Measurements from ENCODE around the gene AMFR. TPM values are rescaled to one million over a fixed set of nuclear protein-coding genes. Genes with fewer than 3 reads are reported as not detected.

AMFR gene
- total RNA-seq, 1 experiment from 2014 or later, result 31.7 TPM

DNA sequence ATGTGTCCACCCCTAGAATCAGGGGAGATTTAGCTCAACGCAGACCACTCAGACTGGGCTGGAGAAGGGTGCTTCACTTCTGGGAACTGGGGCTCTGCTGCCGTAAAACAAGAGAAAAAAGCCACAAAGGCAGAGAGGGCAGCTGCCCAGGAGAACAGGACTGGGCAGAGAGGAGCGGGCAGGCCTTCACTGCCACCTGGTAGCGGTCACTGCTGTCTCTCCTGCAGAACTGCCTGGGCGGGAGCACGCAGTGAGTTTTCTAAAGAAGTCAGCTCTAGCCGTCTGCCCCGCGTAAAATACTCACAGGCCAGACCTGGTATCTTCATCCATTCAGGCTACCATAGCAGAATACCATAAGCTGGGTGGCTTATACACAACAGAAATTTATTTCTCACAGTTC lies 103.8 kb downstream of the AMFR start:
- Mint-ChIP-seq H3K4me1 (peaks cover 5% of the 10 kb centered on the region), H3K9me3 (no peaks in the 10 kb centered on the region), H3K36me3 (no peaks in the 10 kb centered on the region), H3K4me3 (no peak overlapping the region), H3K27ac (no peak overlapping the region), H3K27me3 (ENCODE audit: low read depth) (peaks cover 9% of the 10 kb centered on the region)
- ATAC-seq (no peak), DNase-seq (ENCODE audit: low spot score) (no peak)
- no peak for TF ChIP-seq ZNF121 (CRISPR knock-in tag; IDR thresholded peaks at IDR 0.05)
- TF ChIP-seq ZNF396 (CRISPR knock-in tag; IDR thresholded peaks at IDR 0.05; ENCODE audit: borderline replicate concordance), result no peak
- TF ChIP-seq, protein P1, sequence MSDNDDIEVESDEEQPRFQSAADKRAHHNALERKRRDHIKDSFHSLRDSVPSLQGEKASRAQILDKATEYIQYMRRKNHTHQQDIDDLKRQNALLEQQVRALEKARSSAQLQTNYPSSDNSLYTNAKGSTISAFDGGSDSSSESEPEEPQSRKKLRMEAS (CRISPR knock-in tag; IDR thresholded peaks at IDR 0.05), result no peak
- POLR2A ChIA-PET, result no interaction called here
- CTCF ChIA-PET, result interaction anchor here (3.5 kb wide), 1 partner anchor 11 kb away, joined by 8 read pairs; no protein-coding TSS in a partner anchor

DNA sequence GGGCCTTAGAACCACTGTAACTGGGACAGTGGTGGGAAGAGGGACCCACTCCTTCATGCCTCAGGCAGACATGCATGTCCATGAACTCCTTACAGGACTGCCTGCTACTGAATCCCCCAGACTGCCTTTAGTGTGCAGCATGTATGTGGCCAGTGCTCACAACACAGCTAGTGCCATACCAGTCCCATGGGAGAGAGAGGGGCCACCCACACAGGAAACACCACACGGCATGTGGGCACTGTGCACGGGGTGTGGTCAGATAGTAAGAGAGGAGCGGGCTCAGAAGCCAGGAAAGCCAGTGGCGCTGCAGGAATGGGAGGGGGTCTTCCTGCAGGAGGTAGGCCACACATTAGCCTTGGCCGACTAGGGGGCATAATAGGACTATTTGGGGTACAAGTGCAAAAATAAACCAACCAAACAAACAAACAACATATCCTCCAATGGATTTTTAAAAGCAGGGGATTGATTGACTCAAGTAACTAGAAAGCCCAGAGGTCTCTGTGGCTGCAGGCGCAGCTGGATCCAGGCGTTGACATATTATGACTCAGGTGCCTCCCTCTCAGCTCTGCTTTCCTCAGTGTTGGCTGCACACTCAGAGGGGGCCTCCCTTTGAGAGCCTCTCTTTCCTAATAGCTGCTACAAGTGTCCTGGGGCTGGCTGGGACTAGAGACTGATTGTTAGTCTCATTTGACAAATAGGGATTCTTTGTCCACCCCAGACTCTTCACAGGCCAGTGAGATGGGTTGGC lies 104.4 kb downstream of the AMFR start:
- Mint-ChIP-seq H3K4me1 (peaks cover 5% of the 10 kb centered on the region), H3K27ac (no peak overlapping the region; the same call in 1 of the 2 replicates)
- TF ChIP-seq JAZF1 (CRISPR knock-in tag; IDR thresholded peaks at IDR 0.05) (no peak), IRF2 (CRISPR knock-in tag; IDR thresholded peaks at IDR 0.05; ENCODE audit: borderline replicate concordance, low read depth) (no peak), ZNF138 (CRISPR knock-in tag; conservative IDR thresholded peaks at IDR 0.05) (no peak), ZNF263 (CRISPR knock-in tag; IDR thresholded peaks at IDR 0.05; ENCODE audit: low read depth) (no peak)
- TF ChIP-seq, protein P2, sequence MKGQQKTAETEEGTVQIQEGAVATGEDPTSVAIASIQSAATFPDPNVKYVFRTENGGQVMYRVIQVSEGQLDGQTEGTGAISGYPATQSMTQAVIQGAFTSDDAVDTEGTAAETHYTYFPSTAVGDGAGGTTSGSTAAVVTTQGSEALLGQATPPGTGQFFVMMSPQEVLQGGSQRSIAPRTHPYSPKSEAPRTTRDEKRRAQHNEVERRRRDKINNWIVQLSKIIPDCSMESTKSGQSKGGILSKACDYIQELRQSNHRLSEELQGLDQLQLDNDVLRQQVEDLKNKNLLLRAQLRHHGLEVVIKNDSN (CRISPR knock-in tag; IDR thresholded peaks at IDR 0.05), result no peak
- TF ChIP-seq, protein P3, sequence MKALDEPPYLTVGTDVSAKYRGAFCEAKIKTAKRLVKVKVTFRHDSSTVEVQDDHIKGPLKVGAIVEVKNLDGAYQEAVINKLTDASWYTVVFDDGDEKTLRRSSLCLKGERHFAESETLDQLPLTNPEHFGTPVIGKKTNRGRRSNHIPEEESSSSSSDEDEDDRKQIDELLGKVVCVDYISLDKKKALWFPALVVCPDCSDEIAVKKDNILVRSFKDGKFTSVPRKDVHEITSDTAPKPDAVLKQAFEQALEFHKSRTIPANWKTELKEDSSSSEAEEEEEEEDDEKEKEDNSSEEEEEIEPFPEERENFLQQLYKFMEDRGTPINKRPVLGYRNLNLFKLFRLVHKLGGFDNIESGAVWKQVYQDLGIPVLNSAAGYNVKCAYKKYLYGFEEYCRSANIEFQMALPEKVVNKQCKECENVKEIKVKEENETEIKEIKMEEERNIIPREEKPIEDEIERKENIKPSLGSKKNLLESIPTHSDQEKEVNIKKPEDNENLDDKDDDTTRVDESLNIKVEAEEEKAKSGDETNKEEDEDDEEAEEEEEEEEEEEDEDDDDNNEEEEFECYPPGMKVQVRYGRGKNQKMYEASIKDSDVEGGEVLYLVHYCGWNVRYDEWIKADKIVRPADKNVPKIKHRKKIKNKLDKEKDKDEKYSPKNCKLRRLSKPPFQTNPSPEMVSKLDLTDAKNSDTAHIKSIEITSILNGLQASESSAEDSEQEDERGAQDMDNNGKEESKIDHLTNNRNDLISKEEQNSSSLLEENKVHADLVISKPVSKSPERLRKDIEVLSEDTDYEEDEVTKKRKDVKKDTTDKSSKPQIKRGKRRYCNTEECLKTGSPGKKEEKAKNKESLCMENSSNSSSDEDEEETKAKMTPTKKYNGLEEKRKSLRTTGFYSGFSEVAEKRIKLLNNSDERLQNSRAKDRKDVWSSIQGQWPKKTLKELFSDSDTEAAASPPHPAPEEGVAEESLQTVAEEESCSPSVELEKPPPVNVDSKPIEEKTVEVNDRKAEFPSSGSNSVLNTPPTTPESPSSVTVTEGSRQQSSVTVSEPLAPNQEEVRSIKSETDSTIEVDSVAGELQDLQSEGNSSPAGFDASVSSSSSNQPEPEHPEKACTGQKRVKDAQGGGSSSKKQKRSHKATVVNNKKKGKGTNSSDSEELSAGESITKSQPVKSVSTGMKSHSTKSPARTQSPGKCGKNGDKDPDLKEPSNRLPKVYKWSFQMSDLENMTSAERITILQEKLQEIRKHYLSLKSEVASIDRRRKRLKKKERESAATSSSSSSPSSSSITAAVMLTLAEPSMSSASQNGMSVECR (CRISPR knock-in tag; IDR thresholded peaks at IDR 0.05; ENCODE audit: borderline replicate concordance), result no peak
- TF ChIP-seq, protein P4, sequence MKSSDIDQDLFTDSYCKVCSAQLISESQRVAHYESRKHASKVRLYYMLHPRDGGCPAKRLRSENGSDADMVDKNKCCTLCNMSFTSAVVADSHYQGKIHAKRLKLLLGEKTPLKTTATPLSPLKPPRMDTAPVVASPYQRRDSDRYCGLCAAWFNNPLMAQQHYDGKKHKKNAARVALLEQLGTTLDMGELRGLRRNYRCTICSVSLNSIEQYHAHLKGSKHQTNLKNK (CRISPR knock-in tag; IDR thresholded peaks at IDR 0.05), result no peak

DNA sequence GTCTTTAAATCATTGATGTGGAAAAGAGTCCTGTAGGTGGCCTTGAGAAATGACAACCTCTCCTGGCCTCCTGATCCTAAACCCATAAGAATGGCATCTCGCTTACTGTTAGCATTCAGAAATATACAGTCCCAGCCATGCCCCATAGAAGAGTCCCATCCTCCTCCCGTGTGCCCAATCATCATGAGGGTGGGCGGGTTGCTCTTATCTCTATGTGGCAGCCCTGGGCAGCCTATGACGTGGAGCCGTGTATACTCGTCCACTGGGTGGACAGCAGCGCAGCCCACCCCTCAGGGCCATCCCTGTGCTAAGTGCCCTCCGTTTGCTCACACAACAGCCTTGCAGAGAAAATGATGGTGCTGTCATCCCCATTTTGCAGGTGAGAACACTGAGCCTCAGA lies 105.3 kb downstream of the AMFR start:
- Mint-ChIP-seq H3K27ac (no peak overlapping the region), H3K4me1 (peaks cover 5% of the 10 kb centered on the region), H3K9me3 (no peaks in the 10 kb centered on the region), H3K36me3 (no peaks in the 10 kb centered on the region), H3K27me3 (ENCODE audit: low read depth) (peaks cover 9% of the 10 kb centered on the region), H3K4me3 (no peak overlapping the region)
- DNase-seq (ENCODE audit: low spot score) (no peak), ATAC-seq (no peak)
- CTCF ChIA-PET, result interaction anchor here (0.6 to 3.5 kb wide), 2 partner anchors 9 to 190 kb away, joined by 3 to 8 read pairs; no protein-coding TSS in a partner anchor
- POLR2A ChIA-PET, result no interaction called here
- no peak for TF ChIP-seq TP53 (CRISPR knock-in tag; IDR thresholded peaks at IDR 0.05)
- no peak for TF ChIP-seq SOX15 (CRISPR knock-in tag; IDR thresholded peaks at IDR 0.05)
- TF ChIP-seq GTF2I (CRISPR knock-in tag; conservative IDR thresholded peaks at IDR 0.05), result no peak
- TF ChIP-seq GABPB1 (CRISPR knock-in tag; IDR thresholded peaks at IDR 0.05), result no peak
- no peak for TF ChIP-seq ATF1 (CRISPR knock-in tag; IDR thresholded peaks at IDR 0.05)
- no peak for TF ChIP-seq GRHL2 (CRISPR knock-in tag; IDR thresholded peaks at IDR 0.05; ENCODE audit: insufficient replicate concordance, severe bottlenecking)
- no peak for TF ChIP-seq ELF4 (CRISPR knock-in tag; IDR thresholded peaks at IDR 0.05; ENCODE audit: low read depth)
- TF ChIP-seq KAT7 (CRISPR knock-in tag; IDR thresholded peaks at IDR 0.05; ENCODE audit: borderline replicate concordance), result no peak
- no peak for TF ChIP-seq OVOL2 (CRISPR knock-in tag; IDR thresholded peaks at IDR 0.05; ENCODE audit: borderline replicate concordance)
- TF ChIP-seq ZNF671 (CRISPR knock-in tag; IDR thresholded peaks at IDR 0.05), result no peak
- TF ChIP-seq ZNF138 (CRISPR knock-in tag; conservative IDR thresholded peaks at IDR 0.05), result no peak
- TF ChIP-seq TCF7 (CRISPR knock-in tag; IDR thresholded peaks at IDR 0.05; ENCODE audit: low read depth), result no peak
- TF ChIP-seq, protein P5, sequence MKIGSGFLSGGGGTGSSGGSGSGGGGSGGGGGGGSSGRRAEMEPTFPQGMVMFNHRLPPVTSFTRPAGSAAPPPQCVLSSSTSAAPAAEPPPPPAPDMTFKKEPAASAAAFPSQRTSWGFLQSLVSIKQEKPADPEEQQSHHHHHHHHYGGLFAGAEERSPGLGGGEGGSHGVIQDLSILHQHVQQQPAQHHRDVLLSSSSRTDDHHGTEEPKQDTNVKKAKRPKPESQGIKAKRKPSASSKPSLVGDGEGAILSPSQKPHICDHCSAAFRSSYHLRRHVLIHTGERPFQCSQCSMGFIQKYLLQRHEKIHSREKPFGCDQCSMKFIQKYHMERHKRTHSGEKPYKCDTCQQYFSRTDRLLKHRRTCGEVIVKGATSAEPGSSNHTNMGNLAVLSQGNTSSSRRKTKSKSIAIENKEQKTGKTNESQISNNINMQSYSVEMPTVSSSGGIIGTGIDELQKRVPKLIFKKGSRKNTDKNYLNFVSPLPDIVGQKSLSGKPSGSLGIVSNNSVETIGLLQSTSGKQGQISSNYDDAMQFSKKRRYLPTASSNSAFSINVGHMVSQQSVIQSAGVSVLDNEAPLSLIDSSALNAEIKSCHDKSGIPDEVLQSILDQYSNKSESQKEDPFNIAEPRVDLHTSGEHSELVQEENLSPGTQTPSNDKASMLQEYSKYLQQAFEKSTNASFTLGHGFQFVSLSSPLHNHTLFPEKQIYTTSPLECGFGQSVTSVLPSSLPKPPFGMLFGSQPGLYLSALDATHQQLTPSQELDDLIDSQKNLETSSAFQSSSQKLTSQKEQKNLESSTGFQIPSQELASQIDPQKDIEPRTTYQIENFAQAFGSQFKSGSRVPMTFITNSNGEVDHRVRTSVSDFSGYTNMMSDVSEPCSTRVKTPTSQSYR (CRISPR knock-in tag; IDR thresholded peaks at IDR 0.05), result no peak
- no peak for TF ChIP-seq ZNF396 (CRISPR knock-in tag; IDR thresholded peaks at IDR 0.05; ENCODE audit: borderline replicate concordance)
- TF ChIP-seq, protein P6, sequence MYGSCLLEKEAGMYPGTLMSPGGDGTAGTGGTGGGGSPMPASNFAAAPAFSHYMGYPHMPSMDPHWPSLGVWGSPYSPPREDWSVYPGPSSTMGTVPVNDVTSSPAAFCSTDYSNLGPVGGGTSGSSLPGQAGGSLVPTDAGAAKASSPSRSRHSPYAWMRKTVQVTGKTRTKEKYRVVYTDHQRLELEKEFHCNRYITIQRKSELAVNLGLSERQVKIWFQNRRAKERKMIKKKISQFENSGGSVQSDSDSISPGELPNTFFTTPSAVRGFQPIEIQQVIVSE (CRISPR knock-in tag; IDR thresholded peaks at IDR 0.05; ENCODE audit: borderline replicate concordance), result no peak

More for the DNA sequence above, 104.4 kb downstream of the AMFR start:
- POLR2A ChIA-PET, result no interaction called here
- Mint-ChIP-seq H3K27me3 (ENCODE audit: low read depth) (peaks cover 9% of the 10 kb centered on the region), H3K36me3 (no peaks in the 10 kb centered on the region), H3K9me3 (no peaks in the 10 kb centered on the region), H3K4me3 (no peak overlapping the region)
- ATAC-seq (no peak), DNase-seq (ENCODE audit: low spot score) (no peak)
- CTCF ChIA-PET, result interaction anchor here (3.5 kb wide), 1 partner anchor 10 kb away, joined by 8 read pairs; no protein-coding TSS in a partner anchor

All from WTC11 (cell line).